Activated T-helper 2 cell treated with anti-CD3 and anti-CD28 coated beads, Interferon-gamma antibody, Interleukin-2, Interleukin-4, amounts not matched to agents 10 μg/mL and 5 μg/mL and 100 μg/mL, durations not matched to agents 14 hours and 24 hours and 36 hours (primary cell): ENCODE measurements around the gene CWF19L1. TPM values are rescaled to one million over a fixed set of nuclear protein-coding genes. Genes with fewer than 3 reads are reported as not detected.
A peak's percentile ranks its signal among the peaks of the same experiment; 100 is the strongest.
"Not testable (repeated sequence)": the region's sequence is repeated elsewhere in the genome, so short reads cannot be mapped to it uniquely, and the experiment has no call there.

Experiments
- DNase-seq: peaks from one replicate; pipeline ENCODE4 v3.0.0; 2021; ENCODE audit warnings: low spot score
- H3K27ac Mint-ChIP-seq: one replicate; pipeline ENCODE4 v1.8.0; 2021; ENCODE audit warnings: mixed read lengths
- H3K27me3 Mint-ChIP-seq: one replicate; pipeline ENCODE4 v1.8.0; 2021; ENCODE audit warnings: low read depth, mixed read lengths
- H3K36me3 Mint-ChIP-seq: one replicate; pipeline ENCODE4 v1.8.0; 2021; ENCODE audit warnings: low read depth, mixed read lengths
- H3K4me1 Mint-ChIP-seq: one replicate; pipeline ENCODE4 v1.8.0; 2021; ENCODE audit warnings: low read depth, mixed read lengths
- H3K4me3 Mint-ChIP-seq: one replicate; pipeline ENCODE4 v1.8.0; 2021; ENCODE audit warnings: low read depth, mild to moderate bottlenecking, moderate library complexity, mixed read lengths
- H3K9me3 Mint-ChIP-seq: one replicate; pipeline ENCODE4 v1.8.0; 2021; ENCODE audit warnings: mixed read lengths
- intact Hi-C: fragments of 100-400 bp; cut with micrococcal nuclease; formaldehyde crosslinking; loops from one replicate; pipeline ENCODE4 v1.15.1; 2023
- total RNA-seq: library from RNA; stranded (reverse); gene quantifications from 2 replicates; pipeline ENCODE4 v1.2.3, GENCODE V29; 2022

The CWF19L1 gene
- total RNA-seq, 1 donor from 2014 or later = 41.4 TPM

DNA sequence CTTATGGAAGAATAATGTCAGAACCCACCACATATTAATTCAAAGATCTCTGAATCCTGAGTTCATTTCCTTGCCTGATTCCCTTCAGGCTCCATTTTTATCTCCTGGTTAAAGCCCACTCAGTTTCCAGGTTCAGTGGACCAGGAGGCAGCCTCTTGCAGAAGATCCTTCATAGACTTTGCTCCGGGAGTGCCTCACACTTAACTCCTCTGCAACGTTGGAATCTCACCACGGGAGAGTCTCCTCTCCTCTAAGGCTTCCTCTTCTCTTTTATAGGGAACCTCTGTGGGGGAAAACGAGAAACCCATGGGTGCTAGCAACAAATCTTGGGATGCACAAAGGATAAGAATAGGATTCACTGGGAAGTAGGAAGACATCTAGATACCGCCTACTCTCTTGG is 20.8 kb upstream of the CWF19L1 start:
- intact Hi-C loops = loop anchor here (5.0 kb wide), 2 partner anchors 54 to 239 kb away; partner anchors contain the start of gene NDUFB8
- Mint-ChIP-seq H3K36me3 (peaks cover 13% of the 10 kb centered on the region), H3K27ac (no peak overlapping the region), H3K9me3 (no peaks in the 10 kb centered on the region), H3K4me1 (peaks cover 19% of the 10 kb centered on the region), H3K4me3 (no peak overlapping the region), H3K27me3 (peaks cover 10% of the 10 kb centered on the region)
- no peak for DNase-seq

DNA sequence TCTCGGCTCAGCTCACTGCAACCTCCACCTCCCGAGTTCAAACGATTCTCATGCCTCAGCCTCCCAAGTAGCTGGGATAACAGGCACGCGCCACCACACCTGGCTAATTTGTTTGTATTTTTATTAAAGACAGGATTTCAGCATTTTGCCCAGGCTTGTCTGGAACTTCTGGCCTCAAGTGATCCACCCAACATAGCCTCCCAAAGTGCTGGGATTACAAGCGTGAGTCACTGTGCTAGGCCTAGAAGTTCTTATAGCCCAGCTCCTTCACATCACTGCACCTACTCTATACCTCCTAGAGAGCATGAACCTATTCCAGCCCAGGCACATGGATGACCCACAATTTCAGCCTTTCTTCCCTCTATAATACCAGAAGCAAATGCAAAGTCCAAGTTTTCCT is 20.3 kb upstream of the CWF19L1 start:
- H3K4me3 Mint-ChIP-seq = peak overlapping the region; percentile 31
- no peak overlapping the region for H3K27ac Mint-ChIP-seq
- peaks cover 10% of the 10 kb centered on the region for H3K27me3 Mint-ChIP-seq
- DNase-seq = no peak
- H3K4me1 Mint-ChIP-seq = peaks cover 19% of the 10 kb centered on the region
- peaks cover 13% of the 10 kb centered on the region for H3K36me3 Mint-ChIP-seq
- no peaks in the 10 kb centered on the region for H3K9me3 Mint-ChIP-seq
- intact Hi-C loops = loop anchor here (2.0 to 5.0 kb wide), 4 partner anchors 55 to 240 kb away; partner anchors contain the start of genes CHUK, ERLIN1 and NDUFB8

DNA sequence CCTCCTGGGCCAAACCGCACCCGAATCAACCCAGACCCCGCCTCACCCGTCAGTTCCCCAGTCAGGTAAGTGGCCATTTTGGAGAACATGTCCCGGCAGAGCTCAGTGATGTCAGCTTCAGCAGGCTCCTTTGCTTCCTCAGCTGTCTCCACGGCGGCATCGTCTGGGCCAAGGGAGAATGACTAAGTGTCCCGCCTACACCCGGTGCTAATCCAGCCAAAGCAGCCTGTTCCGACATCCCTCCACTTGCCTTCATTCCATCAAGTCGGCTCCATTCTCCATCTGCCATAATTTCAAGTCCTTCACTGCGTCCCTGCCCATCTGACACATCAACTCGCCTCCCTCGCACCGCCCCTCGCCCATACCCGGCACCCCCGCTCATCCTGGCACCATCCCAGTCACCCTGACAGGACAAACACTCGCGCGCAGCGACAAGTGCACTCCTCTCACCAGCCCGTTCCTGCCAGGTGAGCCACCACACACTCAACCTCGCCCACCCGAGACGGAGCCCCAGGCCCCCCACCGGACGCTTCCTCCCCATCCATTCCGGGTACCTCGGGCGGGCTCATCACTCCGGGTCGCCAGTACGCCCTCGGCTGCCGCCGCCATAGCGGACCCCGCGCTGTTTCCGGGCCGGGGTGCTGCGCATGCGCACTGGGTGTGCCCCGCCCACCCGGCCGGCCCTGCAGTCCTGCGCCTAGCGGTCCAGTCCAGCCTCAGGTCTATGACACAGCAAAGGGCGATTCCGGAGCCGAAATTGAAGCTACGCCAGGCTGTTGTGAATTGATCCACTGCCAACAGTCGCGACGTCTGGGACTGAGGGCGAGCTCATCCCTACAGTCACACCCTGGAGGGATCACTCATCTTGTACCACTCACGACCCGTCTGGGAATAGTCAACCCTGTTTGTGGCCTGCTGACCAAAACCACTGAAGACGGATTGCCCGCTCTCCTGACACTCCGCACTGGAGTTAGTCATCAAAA is 18.9 kb upstream of the CWF19L1 start, which contains the start of gene BLOC1S2:
BLOC1S2 (minus strand) TSS at position 630 of the 983 bp plus-strand sequence; CDS start at position 609, 21 bp downstream.
- Mint-ChIP-seq H3K4me1 (peaks cover 19% of the 10 kb centered on the region), H3K27me3 (no peaks in the 10 kb centered on the region), H3K4me3 (peak within 1 kb of the TSS; percentile 99), H3K27ac (peak within 1 kb of the TSS; percentile 99), H3K9me3 (no peaks in the 10 kb centered on the region), H3K36me3 (peaks cover 13% of the 10 kb centered on the region)
- intact Hi-C loops = loop anchor here (1.0 to 5.0 kb wide), 5 partner anchors 56 to 241 kb away; partner anchors contain the start of genes CHUK, ERLIN1 and NDUFB8
- DNase-seq = peak; percentile 88

DNA sequence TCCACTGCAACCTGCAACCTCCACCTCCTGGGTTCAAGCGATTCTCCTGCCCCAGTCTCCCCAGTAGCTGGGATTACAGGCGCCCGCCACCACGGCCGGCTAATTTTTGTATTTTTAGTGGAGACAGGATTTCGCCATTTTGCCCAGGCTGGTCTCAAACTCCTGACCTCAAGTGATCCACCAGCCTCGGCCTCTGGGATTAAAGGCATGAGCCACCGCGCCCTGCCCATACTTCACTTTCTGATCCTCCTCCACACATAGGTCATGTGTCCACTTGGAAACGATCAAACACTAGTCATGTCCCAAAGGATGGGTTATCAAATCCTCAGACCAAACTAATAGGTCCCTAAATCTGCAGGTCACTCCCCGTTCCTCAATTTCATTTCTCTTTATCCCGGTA is 17.9 kb upstream of the CWF19L1 start:
- Mint-ChIP-seq H3K27ac (peak overlapping the region; percentile 99), H3K4me3 (peak overlapping the region; percentile 99), H3K36me3 (peaks cover 21% of the 10 kb centered on the region), H3K4me1 (peaks cover 24% of the 10 kb centered on the region)
- not testable (repeated sequence) for DNase-seq, H3K27me3 Mint-ChIP-seq, H3K9me3 Mint-ChIP-seq
- intact Hi-C loops = loop anchor here (5.0 kb wide), 2 partner anchors 57 to 242 kb away; partner anchors contain the start of gene NDUFB8

DNA sequence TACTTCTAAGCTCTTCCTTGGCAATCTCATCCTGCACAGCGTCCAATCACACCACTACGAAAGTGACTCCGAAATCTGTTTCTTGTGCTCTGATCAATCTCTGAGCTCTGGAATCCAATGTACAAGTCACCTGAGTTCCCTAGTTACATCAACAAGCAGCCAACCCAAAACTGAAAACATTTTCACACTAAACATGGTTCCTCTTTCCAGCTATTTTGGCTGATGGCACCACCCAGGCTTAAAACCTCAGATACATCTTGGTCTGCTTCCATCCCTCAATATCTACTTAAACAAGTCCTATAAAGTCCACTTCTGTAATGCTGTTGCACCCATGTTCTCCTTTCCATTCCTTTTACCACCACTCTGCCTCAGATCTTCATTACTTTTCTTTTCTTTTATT is 15.5 kb upstream of the CWF19L1 start:
- Mint-ChIP-seq H3K27ac (no peak overlapping the region), H3K27me3 (no peaks in the 10 kb centered on the region), H3K4me3 (no peak overlapping the region), H3K9me3 (no peaks in the 10 kb centered on the region), H3K36me3 (peaks cover 37% of the 10 kb centered on the region), H3K4me1 (peaks cover 25% of the 10 kb centered on the region)
- DNase-seq = no peak
- intact Hi-C loops = no loop called here

DNA sequence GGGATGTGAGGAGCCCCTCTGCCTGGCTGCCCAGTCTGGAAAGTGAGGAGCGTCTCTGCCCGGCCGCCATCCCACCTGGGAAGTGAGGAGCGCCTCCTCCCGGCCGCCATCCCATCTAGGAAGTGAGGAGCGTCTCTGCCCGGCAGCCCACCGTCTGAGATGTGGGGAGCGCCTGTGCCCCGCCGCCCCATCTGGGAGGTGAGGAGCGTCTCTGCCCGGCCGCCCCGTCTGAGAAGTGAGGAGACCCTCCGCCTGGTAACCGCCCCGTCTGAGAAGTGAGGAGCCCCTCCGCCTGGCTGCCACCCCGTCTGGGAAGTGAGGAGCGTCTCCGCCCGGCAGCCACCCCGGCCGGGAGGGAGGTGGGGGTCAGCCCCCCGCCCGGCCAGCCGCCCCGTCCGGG is 9.5 kb upstream of the CWF19L1 start:
- intact Hi-C loops, H3K27me3 Mint-ChIP-seq, H3K27ac Mint-ChIP-seq, H3K9me3 Mint-ChIP-seq, DNase-seq, H3K4me1 Mint-ChIP-seq, H3K4me3 Mint-ChIP-seq: not testable (repeated sequence)
- peaks cover 56% of the 10 kb centered on the region for H3K36me3 Mint-ChIP-seq

DNA sequence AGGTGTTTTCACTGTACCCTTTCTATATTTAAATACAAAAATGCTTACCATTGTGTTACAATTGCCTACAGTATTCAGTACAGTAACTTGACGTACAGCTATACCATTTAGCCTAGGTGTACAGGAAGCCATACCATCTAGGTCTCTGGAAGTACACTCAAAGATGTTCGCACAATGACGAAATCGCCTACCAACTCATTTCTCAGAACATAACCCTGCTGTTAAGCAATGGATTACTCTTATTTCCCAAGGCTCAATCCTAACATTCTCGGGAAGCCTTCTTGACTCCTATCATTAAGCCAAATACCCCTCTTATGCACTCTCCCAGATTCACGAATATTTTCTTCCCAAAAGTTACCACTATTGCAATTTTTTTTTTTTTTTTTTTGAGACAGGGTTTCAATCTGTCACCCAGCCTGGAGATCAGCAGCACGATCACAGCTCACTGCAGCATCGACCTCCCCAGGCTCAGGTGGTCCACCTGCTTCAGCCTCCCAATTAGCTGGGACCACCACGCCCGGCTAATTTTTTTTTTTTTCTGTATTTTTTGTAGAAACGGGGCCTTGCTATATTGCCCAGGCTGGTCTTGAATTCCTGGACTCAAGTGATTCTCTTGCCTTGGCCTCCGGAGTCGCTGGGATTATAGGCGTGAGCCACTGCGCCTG is 1.5 kb downstream of the CWF19L1 start:
- peaks cover 8% of the 10 kb centered on the region for H3K36me3 Mint-ChIP-seq
- no peaks in the 10 kb centered on the region for H3K27me3 Mint-ChIP-seq
- DNase-seq = no peak
- peak overlapping the region; percentile 34 for H3K27ac Mint-ChIP-seq
- no peaks in the 10 kb centered on the region for H3K9me3 Mint-ChIP-seq
- peak overlapping the region; percentile 100 for H3K4me3 Mint-ChIP-seq
- peaks cover 13% of the 10 kb centered on the region for H3K4me1 Mint-ChIP-seq
- intact Hi-C loops = no loop called here

DNA sequence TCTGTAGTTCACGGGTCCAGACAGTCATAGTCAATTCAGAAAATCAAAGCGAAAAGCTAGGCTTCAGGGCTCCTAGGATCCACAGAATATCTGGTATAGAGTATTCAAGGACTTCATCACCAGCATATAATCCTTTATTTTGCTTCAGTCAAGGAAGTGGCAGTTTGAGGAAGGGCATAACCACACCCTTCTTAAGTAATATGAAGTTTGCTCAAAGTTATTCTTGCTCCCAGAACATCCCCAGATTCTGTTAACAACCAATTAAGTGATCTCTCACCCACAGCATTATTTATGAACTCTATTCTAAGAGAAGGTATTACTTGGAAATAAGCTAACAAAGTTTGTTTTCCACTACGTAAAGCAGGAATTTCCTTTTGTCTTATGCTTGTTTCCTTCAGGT is 13.2 kb downstream of the CWF19L1 start:
- H3K27ac Mint-ChIP-seq = no peak overlapping the region
- H3K4me1 Mint-ChIP-seq = peaks cover 1% of the 10 kb centered on the region
- H3K9me3 Mint-ChIP-seq = no peaks in the 10 kb centered on the region
- no peaks in the 10 kb centered on the region for H3K27me3 Mint-ChIP-seq
- no peak overlapping the region for H3K4me3 Mint-ChIP-seq
- intact Hi-C loops = no loop called here
- peaks cover 74% of the 10 kb centered on the region for H3K36me3 Mint-ChIP-seq
- no peak for DNase-seq

DNA sequence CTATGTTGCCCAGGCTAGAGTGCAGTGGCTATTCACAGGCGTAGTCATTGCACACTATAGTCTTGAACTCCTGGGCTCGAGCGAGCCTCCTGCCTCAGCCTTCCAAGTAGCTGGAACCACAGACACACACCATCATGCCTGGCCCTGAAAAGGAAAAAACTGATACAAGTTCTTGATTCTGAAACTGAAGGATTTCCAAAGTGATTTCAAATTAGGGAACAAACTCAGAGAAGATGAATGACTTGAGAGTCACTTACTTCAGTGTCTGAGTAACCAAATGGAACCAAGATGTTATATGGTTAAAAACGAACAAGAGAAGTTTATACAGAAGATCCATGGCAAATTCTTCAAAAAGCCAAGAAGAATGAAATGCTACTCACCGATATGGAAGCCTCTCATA is 14.4 kb downstream of the CWF19L1 start:
- Mint-ChIP-seq H3K36me3 (peaks cover 74% of the 10 kb centered on the region), H3K4me1 (no peaks in the 10 kb centered on the region), H3K27ac (no peak overlapping the region), H3K27me3 (no peaks in the 10 kb centered on the region), H3K4me3 (no peak overlapping the region), H3K9me3 (no peaks in the 10 kb centered on the region)
- intact Hi-C loops = no loop called here
- DNase-seq = no peak

DNA sequence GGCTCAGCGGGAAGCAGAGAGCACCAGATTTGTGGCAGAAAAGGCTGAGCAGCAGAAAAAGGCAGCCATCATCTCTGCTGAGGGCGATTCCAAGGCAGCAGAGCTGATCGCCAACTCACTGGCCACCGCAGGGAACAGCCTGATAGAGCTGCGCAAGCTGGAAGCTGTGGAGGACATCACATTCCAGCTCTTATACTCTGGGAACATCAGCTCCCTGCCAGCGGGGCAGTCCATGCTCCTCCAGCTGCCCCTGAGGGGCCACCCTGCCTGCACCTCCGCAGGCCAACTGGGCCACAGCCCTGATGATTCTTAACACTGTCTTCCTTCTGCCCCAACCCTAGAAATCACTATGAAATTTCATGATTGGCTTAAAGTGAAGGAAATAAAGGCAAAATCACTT is 18.6 kb downstream of the CWF19L1 start:
- Mint-ChIP-seq H3K4me3 (no peak overlapping the region), H3K4me1 (no peaks in the 10 kb centered on the region), H3K9me3 (no peaks in the 10 kb centered on the region), H3K27ac (no peak overlapping the region), H3K27me3 (no peaks in the 10 kb centered on the region), H3K36me3 (peaks cover 67% of the 10 kb centered on the region)
- DNase-seq = no peak
- intact Hi-C loops = no loop called here

DNA sequence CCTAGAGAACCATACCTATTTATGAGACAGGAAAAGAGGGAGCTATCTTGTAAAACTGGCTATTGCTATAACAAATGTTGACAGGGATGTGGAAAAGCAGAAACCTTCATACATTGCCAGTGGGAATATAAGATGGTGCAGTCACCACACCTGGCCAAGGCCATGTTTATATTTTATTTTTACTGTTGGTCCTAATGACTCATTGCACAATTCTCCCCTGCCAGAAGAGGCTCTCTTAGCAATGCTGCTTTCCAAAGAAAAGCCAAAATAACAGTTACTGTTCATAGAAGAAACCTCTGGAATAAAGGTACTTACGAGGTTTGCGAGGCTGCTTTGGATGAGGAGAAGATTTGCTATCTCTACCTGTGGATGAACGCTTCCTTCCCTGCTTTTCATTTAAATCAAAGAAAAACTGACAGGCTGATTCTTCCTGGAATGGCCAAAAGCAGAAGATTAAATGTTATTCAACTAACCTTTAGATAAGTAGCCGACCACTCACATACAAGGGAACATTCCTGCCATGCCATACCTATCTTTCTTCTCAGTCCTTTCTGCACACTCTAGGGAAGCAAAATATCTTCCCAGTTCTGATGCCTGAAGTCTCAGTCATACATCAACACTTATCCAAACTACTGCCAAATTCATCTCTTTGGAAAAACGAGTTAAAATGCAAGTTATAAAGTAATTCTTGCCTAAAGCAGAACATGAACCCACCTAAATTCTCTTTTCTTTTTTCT is 21.8 kb downstream of the CWF19L1 start:
- Mint-ChIP-seq H3K27ac (no peak overlapping the region), H3K27me3 (no peaks in the 10 kb centered on the region), H3K4me3 (no peak overlapping the region), H3K36me3 (peaks cover 70% of the 10 kb centered on the region), H3K4me1 (peaks cover under 1% of the 10 kb centered on the region), H3K9me3 (no peaks in the 10 kb centered on the region)
- DNase-seq = no peak
- intact Hi-C loops = no loop called here

DNA sequence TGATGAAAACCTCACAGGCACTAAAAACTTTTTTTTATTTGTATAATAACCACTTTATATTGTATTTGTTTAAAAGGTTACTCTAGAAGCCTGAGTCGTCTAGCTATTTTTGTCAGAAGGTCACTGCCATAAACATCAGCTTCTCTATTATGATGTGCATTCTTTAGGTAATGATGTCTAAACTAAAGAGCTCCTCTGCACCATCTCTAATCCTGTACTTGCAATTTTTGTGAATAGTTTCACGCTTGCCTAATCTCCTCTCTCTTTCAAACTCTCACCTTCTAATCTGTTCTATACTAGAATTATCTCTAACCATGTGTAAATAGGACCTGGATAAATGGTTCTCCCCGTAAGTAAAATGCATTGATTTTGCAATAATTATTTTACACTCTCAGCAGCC is 27.6 kb downstream of the CWF19L1 start:
- Mint-ChIP-seq H3K9me3 (no peaks in the 10 kb centered on the region), H3K4me1 (peaks cover 7% of the 10 kb centered on the region), H3K36me3 (peaks cover 57% of the 10 kb centered on the region), H3K4me3 (no peak overlapping the region), H3K27ac (no peak overlapping the region), H3K27me3 (no peaks in the 10 kb centered on the region)
- intact Hi-C loops = no loop called here
- DNase-seq = no peak
